ENCODE measurements around the gene ARID1A.
"Not testable (repeated sequence)": the region's sequence is repeated elsewhere in the genome, so short reads cannot be mapped to it uniquely, and the experiment has no call there.

ARID1A gene

DNA sequence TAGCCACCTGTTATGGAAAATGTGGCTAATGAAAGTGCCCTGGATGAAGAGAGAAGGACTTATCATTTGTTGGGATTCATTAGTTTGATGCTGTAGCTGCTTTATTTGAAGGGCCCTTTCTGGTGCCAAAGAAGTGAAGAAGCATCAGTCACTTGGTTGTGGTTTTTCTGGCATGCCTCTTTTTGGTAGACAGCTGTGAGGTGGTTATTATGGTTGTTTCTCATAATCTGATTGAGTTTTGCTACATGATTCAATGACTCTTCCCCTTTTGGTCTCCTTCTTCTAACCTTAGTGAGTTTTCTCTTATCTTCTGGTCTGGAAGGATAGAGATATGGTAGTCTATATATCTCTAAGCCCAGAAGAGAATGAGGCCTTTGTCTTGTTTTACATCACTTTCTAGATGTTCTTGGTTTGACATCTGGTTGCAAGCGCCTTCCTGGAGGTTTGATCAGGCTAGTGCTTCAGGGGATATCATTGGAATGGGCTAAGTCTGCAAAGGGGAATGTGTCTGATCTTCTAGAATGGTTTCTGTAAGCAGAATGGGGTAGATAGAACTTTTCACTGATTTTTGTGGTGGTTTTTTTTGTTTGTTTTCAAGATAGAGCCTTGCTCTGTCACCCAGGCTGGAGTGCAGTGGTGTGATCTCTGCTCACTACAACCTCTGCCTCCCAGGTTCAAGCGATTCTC is 26.0 kb downstream of the ARID1A start:
- no peaks in the 10 kb centered on the region for H3K36me3 ChIP-seq
- H3K4me1 ChIP-seq = peaks cover 0 to 100% (median 65%) of the 10 kb centered on the region in 4 donors
- no peak for DNase-seq
- H3K9me3 ChIP-seq = no peaks in the 10 kb centered on the region
- no peak overlapping the region for H3K4me3 ChIP-seq
- intact Hi-C loops (cut with DNase I; ENCODE audit: low total_unique reads) = no loop called here
- TF ChIP-seq, protein P1, sequence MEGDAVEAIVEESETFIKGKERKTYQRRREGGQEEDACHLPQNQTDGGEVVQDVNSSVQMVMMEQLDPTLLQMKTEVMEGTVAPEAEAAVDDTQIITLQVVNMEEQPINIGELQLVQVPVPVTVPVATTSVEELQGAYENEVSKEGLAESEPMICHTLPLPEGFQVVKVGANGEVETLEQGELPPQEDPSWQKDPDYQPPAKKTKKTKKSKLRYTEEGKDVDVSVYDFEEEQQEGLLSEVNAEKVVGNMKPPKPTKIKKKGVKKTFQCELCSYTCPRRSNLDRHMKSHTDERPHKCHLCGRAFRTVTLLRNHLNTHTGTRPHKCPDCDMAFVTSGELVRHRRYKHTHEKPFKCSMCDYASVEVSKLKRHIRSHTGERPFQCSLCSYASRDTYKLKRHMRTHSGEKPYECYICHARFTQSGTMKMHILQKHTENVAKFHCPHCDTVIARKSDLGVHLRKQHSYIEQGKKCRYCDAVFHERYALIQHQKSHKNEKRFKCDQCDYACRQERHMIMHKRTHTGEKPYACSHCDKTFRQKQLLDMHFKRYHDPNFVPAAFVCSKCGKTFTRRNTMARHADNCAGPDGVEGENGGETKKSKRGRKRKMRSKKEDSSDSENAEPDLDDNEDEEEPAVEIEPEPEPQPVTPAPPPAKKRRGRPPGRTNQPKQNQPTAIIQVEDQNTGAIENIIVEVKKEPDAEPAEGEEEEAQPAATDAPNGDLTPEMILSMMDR (IDR thresholded peaks at IDR 0.05) = no peak
- H3K27me3 ChIP-seq = no peaks in the 10 kb centered on the region
- H3K27ac ChIP-seq = no peak overlapping the region

DNA sequence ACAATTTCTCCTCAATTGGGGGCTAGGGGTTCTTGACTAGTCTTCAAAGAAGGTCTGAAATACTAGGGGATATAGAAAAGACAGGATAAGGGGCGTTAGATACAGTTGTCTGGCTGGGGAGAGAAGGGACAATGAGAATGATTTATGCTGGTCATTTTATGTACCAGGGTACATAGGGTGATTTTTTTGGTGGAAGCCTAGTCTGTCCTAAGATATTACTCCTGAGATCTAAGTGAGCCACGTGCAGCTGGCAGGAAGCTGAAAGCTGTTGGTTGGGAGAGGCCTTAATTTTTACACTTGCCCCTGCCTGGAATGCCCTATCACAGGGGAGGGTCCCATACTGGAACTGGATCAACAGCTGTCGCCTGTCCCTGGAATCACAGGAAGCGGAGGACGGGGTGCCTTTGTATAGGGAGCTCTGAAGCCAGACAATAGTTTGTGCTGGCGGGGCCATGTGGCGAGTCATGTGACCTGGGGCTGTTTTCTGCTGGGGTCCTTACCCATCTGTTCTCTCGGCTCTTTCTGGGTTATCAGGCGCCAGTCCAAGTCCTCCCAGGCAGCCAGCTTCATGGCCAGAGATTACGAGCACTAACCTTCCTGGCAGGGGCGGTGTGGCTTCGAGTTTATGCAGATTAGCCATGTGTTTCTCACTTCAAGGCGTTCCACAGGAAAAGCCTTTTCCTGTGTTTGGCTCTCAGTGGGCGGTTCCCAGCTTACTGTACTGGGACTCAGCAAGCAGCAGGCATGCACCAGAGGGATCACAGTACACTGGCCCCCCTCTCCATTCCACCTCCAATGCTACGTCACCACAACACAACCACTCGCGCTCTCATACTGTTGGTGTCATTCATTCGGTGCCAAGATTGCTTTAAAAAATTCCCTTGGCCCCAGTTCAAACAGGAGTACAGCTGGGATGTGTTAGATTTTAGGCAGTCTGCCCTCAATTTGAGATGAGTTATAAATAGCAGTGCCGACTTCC is 27.5 kb downstream of the ARID1A start:
- Histone ChIP-seq H3K27me3 (no peaks in the 10 kb centered on the region), H3K27ac (peak overlapping the region in 1 of 2 donors; percentile 2), H3K9me3 (no peaks in the 10 kb centered on the region), H3K36me3 (no peaks in the 10 kb centered on the region), H3K4me3 (peak overlapping the region in 1 of 2 donors; percentile 26), H3K4me1 (peaks cover 0 to 100% (median 62%) of the 10 kb centered on the region in 4 donors)
- intact Hi-C loops (cut with DNase I; ENCODE audit: low total_unique reads) = no loop called here
- TF ChIP-seq, protein P1 (IDR thresholded peaks at IDR 0.05) = no peak
- peak; percentile 83 for DNase-seq

DNA sequence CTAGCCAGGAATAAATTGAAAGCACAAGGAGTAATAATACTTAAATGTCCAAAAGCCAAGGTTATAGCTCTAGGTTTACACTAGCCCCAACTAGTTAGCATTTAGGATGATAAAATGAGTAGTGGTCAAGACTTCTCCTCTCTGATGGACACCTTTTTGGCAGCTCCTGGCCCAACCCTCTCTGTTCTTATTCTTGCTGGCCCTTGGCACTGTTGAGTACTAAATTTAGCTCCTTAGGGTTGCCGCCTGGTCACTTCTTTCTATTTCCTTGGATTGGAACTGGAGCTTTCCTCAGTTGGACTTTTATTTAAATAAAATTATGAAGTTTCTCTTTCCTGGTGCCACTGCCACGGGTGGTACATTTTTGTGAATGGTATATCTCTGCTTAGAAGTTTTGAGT is 28.3 kb downstream of the ARID1A start:
- intact Hi-C loops (cut with DNase I; ENCODE audit: low total_unique reads) = no loop called here
- DNase-seq = no peak
- Histone ChIP-seq H3K36me3 (no peaks in the 10 kb centered on the region), H3K27me3 (no peaks in the 10 kb centered on the region), H3K4me1 (peaks cover 0 to 100% (median 64%) of the 10 kb centered on the region in 4 donors), H3K9me3 (no peaks in the 10 kb centered on the region), H3K4me3 (peak overlapping the region in 1 of 2 donors; percentile 26), H3K27ac (no peak overlapping the region)
- TF ChIP-seq, protein P1 (IDR thresholded peaks at IDR 0.05) = no peak

DNA sequence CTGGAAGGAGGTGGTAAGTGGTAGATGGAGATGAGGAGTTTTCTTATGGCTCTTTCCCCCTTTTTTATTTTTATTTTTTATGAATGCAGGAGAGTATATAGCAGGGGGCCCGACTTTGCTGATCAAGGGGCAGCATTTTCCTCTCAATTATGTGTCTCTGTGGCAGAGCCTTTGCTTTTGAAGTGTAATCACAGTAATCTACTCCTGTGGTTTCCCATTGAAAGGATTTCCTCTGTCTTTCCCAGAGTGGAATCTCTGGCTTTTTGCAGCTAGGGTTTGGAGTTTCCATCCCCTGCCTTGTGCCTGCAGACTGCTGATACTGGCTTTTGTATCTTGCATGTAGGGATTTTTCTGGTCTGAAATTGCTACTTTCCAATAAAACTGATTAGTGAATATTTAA is 29.1 kb downstream of the ARID1A start:
- intact Hi-C loops (cut with DNase I; ENCODE audit: low total_unique reads) = no loop called here
- Histone ChIP-seq H3K9me3 (no peaks in the 10 kb centered on the region), H3K27me3 (no peaks in the 10 kb centered on the region), H3K36me3 (peaks cover 3 to 6% (median 5%) of the 10 kb centered on the region in 3 donors), H3K4me1 (peaks cover 0 to 99% (median 65%) of the 10 kb centered on the region in 4 donors), H3K4me3 (no peak overlapping the region), H3K27ac (no peak overlapping the region)
- TF ChIP-seq, protein P1 (IDR thresholded peaks at IDR 0.05) = no peak
- DNase-seq = no peak

DNA sequence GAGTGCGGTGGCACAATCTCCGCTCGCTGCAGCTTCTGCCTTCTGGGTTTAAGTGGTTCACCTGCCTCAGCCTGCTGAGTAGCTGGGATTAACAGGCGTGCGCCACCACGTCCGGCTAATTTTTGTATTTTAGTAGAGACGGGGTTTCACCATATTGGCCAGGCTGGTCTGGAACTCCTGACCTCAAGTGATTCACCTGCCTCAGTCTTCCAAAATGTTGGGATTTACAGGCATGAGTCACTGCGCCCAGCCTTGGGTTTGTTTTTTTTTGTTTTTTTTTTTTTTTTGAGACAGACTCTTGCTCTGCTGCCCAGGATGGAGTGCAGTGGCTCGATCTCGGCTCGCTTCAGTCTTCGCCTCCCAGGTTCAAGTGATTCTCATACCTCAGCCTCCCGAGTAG is 30.1 kb downstream of the ARID1A start:
- H3K9me3 ChIP-seq; H3K27ac ChIP-seq; DNase-seq; intact Hi-C loops (cut with DNase I; ENCODE audit: low total_unique reads); H3K27me3 ChIP-seq; H3K4me3 ChIP-seq: not testable (repeated sequence)
- Histone ChIP-seq H3K36me3 (peaks cover 7 to 14% (median 12%) of the 10 kb centered on the region in 3 donors), H3K4me1 (peaks cover 0 to 99% (median 67%) of the 10 kb centered on the region in 4 donors)

DNA sequence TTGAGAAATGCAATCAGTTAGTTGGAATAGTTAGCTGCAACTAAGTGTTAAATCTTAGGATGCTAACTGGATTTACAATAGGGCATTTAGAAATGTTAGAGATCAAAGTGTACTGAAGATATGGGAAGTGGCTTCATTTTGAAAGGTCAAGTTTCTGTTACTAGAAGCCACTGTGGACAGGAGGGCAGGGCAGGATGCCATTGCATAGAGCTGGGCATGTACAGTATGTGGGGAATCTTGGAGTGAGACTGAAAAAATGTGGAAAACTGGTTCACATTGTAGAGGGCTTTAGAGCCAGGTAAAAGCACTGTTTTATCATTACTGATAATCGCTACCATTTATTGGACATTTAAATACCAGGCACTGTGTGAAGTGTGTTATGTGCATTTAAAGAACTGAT is 31.0 kb downstream of the ARID1A start:
- Histone ChIP-seq H3K36me3 (peaks cover 16 to 22% (median 21%) of the 10 kb centered on the region in 3 donors), H3K4me3 (no peak overlapping the region), H3K9me3 (no peaks in the 10 kb centered on the region), H3K27me3 (no peaks in the 10 kb centered on the region), H3K4me1 (peaks cover 0 to 98% (median 65%) of the 10 kb centered on the region in 4 donors), H3K27ac (no peak overlapping the region)
- TF ChIP-seq, protein P1 (IDR thresholded peaks at IDR 0.05) = no peak
- DNase-seq = no peak
- intact Hi-C loops (cut with DNase I; ENCODE audit: low total_unique reads) = no loop called here
